Fibroblast of skin of left biceps (primary cell): ENCODE measurements around the gene ATP6V1B1.
"Not testable (repeated sequence)": the region's sequence is repeated elsewhere in the genome, so short reads cannot be mapped to it uniquely, and the experiment has no call there.

Experiments
- DNase-seq, 2 experiments: peaks; one replicate each; pipeline ENCODE4 v3.0.0-alpha.2; 2013; ENCODE audit warnings: low read depth in 2 of 2

ATP6V1B1 gene

GRCh38 chr2:70990216-70990615, 54.5 kb downstream of the ATP6V1B1 start:
- no peak for DNase-seq

DNA sequence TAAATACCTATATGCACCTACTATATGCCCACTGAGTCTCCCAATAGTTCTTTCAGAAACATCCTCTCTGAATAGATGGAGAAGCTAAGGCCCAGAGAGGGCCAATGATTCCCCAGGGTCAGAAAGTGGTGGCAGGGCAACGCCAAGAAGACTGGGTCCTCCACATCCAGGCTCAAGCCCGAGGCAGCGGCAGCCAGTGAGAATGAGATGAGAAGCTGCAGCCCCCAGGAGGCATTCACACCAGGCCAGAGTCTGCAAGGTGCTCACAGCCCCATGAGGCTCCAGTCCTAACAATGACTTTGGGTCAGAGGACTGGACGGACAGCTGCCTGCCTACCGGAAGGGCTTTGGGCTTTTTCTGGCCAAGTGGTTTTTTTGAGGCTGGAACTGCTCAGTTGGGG, 55.4 kb downstream of the ATP6V1B1 start:
- no peak for DNase-seq

GRCh38 chr2:70991742-70992141, 56.0 kb downstream of the ATP6V1B1 start:
- no peak for DNase-seq

- DNase-seq, result no peak
Measured at GRCh38 chr2:70992945-70993853, 57.5 kb downstream of the ATP6V1B1 start.

DNA sequence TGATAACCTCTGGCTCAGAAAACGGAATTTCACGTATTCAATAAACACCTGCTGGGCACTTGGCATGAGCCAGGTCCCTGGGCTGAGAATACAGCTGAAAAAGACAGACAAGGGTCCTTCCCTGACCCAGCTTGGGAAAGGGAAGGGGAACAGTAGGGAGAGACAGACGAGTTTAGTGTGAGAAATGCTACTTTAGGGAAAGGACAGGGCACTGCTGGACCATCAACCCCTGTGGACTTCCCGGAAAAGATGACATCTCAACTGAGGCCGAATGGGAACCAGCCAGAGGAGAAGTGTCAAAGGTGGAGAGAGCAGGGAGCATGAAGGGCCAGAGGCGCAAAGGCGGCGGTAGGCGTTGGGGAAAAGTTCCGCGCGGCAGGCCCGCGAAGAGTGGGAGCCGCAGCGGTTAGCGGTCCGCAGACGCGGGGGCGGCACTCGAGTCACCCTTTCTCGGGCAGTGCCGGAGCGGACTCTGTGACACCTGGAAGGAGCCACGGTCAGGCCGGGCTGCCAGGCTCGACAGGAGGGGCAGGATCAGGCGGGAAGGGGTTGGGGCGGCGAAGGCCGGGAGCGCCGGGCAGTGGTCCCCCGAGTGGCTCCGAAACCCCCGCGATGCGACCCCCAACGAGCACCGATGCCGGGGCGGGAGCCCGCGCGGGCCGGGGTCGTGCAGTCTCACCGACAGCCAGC, 58.5 kb downstream of the ATP6V1B1 start:
- DNase-seq, result no peak

GRCh38 chr2:70994699-70995425, 59.2 kb downstream of the ATP6V1B1 start, which contains the start of gene TEX261:
TSS of gene TEX261 (minus strand) at chr2:70994873. CDS start at chr2:70994757, 116 bp downstream.
- peak; percentile 50 to 55 for DNase-seq

GRCh38 chr2:70995426-70995729, 59.7 kb downstream of the ATP6V1B1 start:
- DNase-seq, result no peak

DNA sequence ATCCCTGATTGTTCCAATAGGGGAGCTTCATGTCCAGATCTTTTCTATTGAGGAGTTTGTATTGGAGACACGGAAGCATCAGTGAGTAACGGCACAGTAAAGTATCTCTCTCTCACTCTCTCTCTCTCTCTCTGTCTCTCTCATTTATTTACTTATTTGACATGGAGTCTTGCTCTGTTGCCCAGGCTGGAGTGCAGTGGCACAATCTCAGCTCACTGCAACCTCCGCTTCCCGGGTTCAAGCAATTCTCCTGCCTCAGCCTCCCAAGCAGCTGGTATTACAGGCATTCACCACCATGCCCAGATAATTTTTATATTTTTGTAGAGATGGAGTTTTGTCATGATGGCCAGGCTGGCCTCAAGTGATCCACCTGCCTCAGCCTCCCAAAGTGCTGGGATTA, 63.2 kb downstream of the ATP6V1B1 start:
- not testable (repeated sequence) for DNase-seq

DNA sequence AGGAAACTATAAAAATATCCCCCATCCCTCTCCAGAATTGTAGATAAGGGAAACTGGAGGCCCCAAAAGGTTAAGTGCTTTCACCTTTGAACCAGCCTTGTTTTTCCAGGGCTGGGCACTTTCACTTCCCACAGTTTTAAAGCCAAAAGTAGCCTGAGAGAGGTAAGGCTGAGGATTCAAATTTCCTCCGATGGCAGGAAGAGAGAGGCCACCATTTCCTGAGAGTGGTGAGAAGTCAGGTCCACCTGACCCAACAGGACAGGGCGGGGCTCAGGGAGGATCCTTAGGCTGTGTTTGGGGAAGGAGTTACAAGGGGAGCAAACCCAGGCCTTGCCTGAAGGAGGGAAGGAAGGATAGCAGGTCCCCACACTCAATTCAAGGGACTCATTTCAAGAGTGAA, 63.7 kb downstream of the ATP6V1B1 start:
- no peak for DNase-seq

DNA sequence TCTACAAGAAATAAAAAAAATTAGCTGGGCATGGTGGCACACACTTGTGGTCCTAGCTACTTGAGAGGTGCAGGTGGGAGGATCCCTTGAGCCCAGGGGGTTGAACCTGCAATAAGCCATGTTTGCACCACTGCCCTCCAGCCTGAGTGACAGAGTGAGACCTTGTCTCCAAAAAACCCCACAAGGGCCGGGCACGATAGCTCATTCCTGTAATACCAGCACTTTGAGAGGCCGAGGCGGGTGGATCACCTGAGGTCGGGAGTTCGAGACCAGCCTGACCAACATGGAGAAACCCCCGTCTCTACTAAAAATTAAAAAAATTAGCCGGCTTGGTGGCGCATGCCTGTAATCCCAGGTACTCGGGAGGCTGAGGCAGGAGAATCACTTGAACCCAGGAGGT, 64.2 kb downstream of the ATP6V1B1 start:
- not testable (repeated sequence) for DNase-seq

DNA sequence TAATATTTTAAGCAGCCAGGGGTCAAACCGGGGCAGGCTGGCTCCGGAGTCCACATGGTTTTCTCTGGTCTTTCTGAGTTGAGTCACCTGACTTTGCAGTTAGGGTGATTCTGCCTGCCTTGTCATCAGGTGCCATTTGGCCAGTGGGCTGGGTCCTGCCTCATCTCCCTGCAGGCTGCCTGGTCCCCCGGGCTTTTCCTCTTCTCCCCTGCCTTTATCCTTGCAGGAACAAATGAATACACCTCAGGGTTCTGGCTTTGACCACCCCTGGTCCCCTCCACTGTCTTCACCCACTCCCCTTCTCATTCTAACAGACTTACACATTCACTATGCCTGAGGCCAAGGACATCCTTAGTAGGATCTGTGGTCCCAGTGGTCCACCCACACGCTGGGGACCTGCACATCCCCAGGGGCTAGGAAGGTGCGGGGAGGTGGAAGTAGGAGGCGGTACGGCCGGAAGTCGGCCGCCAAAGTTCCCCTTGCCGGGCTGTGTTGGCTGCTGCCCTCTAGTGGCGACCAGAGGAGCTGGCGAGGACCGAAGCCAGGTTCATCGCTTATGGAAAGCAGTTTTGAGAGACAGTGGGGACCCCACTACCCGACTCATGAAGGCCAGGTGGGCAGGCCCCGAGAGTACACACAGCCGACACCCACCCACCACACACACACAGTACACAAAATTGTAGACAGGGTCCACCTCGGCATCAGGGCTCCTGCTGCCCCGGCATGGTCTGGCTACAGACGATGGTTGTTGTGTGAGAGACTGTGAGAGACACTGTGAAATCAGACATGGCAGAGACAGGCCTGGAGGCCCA, 65.3 kb downstream of the ATP6V1B1 start:
- no peak for DNase-seq

GRCh38 chr2:71001592-71001927, 65.9 kb downstream of the ATP6V1B1 start:
- DNase-seq, result no peak

- DNase-seq, result no peak
Measured at GRCh38 chr2:71001981-71002570, 66.4 kb downstream of the ATP6V1B1 start.

DNA sequence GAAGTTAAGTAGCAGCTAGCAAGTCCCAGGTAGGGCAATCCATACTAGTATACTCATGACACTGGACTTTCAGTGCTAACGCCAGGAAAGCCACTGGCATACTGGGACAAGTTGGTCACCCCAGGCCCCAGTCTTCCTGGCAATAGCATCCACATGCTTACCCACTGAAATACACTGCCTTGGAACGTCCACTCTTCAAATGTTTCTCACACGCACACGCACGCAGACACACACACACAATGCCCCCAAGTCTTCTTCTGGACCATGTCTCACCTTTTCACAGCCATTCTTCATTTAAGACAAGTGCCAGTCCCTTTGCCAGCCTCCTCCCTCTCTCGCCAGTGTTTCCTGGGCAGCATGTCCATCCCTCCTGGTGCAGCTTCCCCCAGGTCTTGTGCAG, 67.7 kb downstream of the ATP6V1B1 start:
- no peak for DNase-seq

DNA sequence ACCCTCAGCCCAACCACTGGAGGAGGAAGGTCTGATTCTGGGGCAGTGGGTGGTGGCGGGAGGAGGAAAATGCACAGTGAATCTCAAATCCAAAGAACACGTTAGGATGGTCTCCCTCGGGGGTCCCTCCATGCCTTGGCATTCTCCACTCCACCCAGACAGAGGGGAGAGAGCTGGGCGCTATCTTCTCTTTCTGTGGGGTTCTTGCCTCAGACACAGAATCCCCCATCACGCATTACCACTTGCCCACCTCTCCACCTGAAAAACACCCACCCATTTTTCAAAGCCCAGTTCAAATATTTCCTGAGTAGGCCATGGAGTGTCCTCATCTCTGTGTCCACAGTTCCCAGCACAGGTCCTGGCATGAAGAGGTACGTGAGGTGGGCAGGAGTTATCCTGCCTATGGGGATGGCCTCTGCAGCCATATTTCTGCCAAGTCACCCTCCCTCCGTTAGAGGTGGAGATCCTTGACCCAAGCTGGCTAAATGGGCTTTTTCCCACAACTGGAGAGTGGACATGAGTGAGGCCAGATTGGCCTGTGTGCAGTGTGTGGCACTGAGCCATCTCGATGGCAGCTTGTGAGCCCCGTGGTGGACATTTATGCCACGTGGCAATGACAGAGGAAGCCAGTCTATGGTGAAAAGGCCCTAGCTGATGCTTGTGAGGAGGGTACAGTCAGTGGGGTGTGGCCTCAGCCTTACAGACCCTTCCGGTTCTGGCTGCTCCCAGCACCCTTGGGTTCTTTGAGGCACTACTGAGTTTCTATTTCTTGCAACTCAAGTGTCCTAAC, 68.5 kb downstream of the ATP6V1B1 start:
- no peak for DNase-seq

DNA sequence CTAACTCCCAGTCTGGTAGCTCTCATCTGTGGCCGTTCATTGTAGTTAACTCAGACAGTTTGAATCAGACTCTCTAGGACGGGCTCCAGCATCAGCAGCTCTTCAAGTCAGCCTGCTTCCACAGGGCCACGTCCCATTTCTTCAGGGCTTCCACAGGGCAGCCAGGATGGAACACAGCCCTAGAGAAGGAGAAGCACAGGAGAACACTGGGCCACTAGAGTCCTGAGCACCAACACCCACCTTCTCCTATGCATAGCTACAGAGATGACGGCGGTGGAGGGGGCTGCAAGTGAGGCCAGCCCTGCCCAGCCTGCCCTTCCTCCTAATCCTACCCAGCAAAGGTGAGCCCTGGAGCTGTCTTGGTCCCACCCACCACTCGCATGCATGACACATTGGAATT, 69.2 kb downstream of the ATP6V1B1 start:
- no peak for DNase-seq

GRCh38 chr2:71005271-71006202, 69.8 kb downstream of the ATP6V1B1 start:
- no peak for DNase-seq

DNA sequence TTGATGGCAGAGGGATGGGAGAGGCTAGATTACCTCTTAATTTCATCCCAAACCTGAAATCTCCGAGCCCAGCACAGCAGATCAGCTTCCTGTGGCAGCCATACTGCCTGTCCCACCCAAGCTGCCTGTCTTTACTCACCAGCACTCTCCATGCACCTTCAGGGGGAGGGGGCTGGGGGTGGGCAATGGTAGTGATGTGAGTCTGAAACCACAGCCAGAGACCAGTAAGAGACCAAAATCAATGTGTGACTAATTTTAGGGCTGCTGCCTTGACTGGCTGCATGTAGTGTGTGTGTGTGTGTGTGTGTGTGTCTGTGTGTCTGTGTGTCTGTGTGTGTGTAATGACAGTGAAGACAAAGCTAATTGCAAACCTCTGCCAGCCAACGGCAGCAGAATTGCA, 70.6 kb downstream of the ATP6V1B1 start:
- DNase-seq, result no peak
